H54 (cell line): ENCODE measurements around the gene ZNF224.

Source experiments
- DNase-seq: peaks from one replicate; pipeline ENCODE4 v3.0.0; 2011; ENCODE audit warnings: low spot score, mixed read lengths; ENCODE audit not compliant: insufficient read length
- FAIRE-seq: peaks from 3 replicates; lab custom pipeline; 2011; peaks lifted over from hg19 to GRCh38; lab: Jason Lieb, UNC
- POLR2A ChIP-seq: IDR thresholded peaks from 2 replicates; pipeline ENCODE4 v1.6.1; 2011; ENCODE audit warnings: low read depth, mild to moderate bottlenecking, low read length

ZNF224 gene

DNA sequence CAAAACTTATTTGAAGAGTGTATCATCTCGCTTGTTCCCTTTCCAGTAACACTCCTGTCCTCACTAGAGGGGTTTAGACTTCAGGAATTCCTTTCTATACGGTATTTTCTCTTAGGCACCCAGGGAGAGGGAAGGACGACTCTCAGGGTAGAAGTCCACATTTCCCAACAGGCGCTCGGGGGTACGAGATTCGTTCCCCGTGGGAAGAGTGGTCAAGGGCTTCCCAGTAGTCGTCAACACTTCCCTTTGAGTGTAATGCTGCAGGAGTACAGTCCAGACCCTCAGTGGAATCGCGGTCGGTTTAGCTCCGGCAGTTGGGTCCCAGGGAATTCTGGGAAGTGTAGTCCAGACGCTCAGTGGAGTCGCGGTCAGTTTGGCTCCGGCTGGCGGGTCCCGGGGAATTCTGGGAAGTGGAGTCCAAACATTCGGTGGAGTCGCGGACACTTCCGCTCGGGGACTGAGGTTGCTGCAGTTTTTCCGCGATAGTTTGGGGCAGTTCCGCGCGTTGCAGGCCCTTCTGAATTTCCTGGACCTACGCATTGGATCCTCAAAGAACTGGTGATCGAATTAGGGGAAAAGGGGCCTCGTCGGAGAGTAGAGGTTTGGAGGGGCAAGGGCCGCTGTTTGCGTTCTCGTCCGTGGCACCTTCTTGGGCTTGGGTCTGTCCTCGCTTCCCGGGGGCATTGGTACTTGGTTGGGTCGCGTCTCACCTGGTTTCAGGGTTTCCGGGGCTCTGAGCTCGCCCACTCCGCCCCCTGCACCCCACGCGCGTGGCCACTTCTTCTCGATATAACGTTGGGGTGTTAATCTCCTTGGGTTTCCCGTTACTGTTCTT lies at the start of gene ZNF224:
Gene ZNF224 (plus strand): TSS at position 431 of the 835 bp plus-strand sequence. CDS start 3,513 bp downstream, outside the sequence.
- TF ChIP-seq POLR2A: peak; percentile 59
- peak; percentile 99 for FAIRE-seq

GRCh38 chr19:44050740-44051649 lies 43.2 kb upstream of the ZNF224 start:
- no peak for FAIRE-seq
- no peak for DNase-seq
- no peak for TF ChIP-seq POLR2A

More for the DNA sequence above, at the start of gene ZNF224:
- DNase-seq: peak; percentile 95

DNA sequence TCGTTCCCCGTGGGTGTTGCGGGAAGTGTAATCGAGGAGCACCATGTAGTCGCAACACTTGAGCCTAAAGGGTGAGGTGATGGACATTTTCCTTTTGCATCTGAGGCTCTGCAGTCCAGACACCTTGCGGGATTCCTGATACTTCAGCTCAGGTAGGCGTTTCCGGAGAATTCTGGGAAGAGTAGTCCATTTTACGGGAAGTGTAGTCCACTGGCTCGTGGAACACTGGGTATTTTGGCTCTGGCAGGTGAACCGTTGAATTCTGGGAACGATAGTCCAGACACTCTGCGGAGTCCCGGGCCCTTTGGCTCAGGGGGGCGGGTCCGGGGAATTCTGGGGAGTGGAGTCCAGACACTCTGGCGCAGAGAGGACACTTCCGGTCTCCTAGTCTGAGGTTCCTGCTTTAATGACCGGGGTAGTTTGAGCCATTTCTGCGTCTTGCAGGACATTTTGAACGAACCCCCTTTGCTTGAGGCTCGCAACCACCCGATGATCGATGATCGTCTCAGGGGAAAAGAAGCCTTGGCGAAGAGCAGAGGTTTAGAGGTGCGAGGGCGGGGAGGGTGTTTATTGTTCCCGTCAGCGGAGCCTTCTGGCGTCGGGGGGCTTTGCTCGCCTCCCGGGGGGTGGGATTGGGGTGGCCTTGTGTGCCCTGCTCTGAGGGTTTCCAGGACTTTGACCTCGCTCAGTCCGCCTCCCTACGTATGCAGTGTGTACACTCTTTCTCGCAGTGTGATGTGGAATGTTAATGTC lies 42.3 kb upstream of the ZNF224 start, which contains the start of gene ZNF223:
Gene ZNF223 (plus strand): TSS at position 387 of the 753 bp plus-strand sequence. CDS start 3,141 bp downstream, outside the sequence.
- FAIRE-seq (peak; percentile 88), DNase-seq (peak; percentile 74)

GRCh38 chr19:44055870-44056269 lies 38.3 kb upstream of the ZNF224 start:
- FAIRE-seq: no peak
- DNase-seq: no peak
- no peak for TF ChIP-seq POLR2A

More for the DNA sequence above, 42.3 kb upstream of the ZNF224 start, which contains the start of gene ZNF223:
- no peak for TF ChIP-seq POLR2A

DNA sequence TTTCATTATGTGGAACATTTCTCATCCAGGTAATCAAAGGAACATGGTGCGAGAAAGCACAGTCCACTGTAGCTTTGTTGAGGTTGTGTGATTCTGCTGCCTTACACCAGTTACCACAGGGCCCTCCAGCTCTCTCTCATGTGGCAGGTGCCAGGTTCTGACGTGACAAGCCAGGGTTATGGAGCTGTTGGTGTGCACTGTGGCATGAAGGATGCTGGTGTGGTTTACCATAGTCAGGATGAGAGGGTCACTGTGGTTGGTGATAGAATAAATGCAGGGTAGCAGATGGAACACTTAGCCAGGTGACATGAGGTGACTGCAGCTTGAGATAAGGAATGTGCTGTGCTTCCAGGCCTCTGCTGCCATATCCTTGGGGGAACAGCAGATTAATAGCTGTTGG lies 34.9 kb upstream of the ZNF224 start:
- FAIRE-seq: no peak
- TF ChIP-seq POLR2A: no peak
- no peak for DNase-seq

GRCh38 chr19:44061038-44061437 lies 33.1 kb upstream of the ZNF224 start:
- DNase-seq (no peak), FAIRE-seq (no peak)
- TF ChIP-seq POLR2A: no peak

- TF ChIP-seq POLR2A: no peak
- DNase-seq: no peak
- no peak for FAIRE-seq
These were observed 27.9 kb upstream of the ZNF224 start for GRCh38 chr19:44066305-44066704.

DNA sequence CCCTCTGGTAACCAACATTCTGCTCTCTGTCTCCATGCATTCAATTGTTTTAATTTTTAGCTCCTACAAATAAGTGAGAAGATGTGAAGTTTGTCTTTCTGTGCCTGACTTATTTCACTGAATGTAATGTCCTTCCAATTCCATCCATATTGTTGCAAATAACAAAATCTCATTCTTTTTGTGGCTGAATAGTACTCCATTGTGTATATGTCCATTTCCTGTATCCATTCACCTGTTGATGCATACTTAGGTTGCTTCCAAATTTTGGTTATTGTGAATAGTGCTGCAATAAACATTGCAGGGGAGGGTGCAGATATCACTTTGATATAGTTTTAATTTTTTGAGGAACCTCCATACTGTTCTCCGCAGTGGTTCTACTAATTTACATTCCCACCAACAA lies 24.7 kb upstream of the ZNF224 start:
- DNase-seq: no peak
- no peak for FAIRE-seq
- no peak for TF ChIP-seq POLR2A

DNA sequence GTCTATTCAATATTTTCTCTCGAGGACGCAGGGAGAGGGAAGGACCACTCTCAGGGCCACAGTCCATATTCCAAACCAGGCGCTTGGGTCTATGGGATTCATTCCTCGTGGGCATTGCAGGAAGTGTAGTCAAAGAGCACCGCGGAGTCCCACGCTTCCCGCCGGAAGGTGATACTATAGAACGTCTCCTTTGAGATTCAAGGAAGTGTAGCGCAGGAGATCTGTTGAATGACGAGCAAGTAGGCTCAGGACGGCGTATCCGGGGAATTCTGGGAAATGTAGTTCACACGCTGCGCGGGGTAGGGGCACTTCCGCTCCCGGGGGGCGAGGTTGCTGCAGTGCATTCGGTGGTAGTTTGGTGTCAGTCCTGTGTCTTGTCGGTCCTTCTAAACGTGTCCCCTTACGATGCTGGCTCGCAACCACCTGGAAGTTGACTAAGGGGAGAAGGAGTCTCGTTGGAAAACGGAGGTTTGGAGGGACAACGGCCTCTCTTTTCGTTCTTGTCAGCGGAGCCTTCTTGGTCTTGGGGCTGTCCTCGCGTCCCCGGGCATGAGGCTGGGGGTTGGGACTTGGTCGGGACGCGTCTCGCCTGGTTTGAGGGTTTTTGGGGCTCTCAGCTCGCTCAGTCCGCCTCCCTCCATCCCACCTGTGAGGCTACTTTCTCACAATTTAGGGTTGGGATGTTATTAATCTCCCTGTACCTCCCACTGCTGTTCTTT lies 22.2 kb upstream of the ZNF224 start, which contains the start of gene ZNF284:
Gene ZNF284 (plus strand): TSS at position 336 of the 719 bp plus-strand sequence. CDS start 4,231 bp downstream, outside the sequence.
- peak; percentile 55; the same call in 1 of the 2 replicates for TF ChIP-seq POLR2A
- FAIRE-seq (peak; percentile 97), DNase-seq (peak; percentile 94)

GRCh38 chr19:44072543-44073401 lies 21.4 kb upstream of the ZNF224 start:
- DNase-seq (peak; percentile 30), FAIRE-seq (no peak)
- TF ChIP-seq POLR2A: no peak

- no peak for FAIRE-seq
- DNase-seq: no peak
- TF ChIP-seq POLR2A: no peak
These were observed 17.8 kb upstream of the ZNF224 start for GRCh38 chr19:44076325-44076724.
